Jurkat, Clone E6-1 (cell line): ENCODE data around the gene HEYL.

Source experiments
- DNase-seq: peaks from one replicate; pipeline ENCODE4 v3.0.0-alpha.2; 2011; ENCODE audit warnings: low read depth, low spot score
- H3K4me3 ChIP-seq: 2 replicates; pipeline ENCODE4 v1.5.1; 2011; ENCODE audit warnings: mild to moderate bottlenecking, low read length, control low read depth, moderate library complexity

Gene HEYL

DNA sequence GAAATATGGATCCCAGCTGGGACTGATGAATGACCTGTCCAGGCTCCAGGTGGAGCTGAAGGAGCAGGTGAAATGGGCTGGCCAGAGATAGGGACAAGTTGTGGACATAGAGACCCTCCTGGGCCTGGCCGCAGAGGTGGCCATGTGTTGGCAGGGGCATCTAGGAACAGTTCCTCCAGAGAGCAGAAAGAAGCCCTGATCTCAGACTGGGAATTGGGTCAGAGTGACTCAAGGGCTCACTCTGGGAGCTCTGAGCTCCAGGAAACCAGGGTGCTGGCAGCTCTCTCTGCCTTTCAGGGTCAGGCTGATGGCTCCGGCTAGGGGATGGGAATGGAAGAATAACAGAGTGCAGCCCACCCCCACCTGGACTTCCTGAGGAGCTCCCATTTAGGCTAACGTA is 29.5 kb upstream of the HEYL start:
- DNase-seq: no peak
- H3K4me3 ChIP-seq: no peak overlapping the region

DNA sequence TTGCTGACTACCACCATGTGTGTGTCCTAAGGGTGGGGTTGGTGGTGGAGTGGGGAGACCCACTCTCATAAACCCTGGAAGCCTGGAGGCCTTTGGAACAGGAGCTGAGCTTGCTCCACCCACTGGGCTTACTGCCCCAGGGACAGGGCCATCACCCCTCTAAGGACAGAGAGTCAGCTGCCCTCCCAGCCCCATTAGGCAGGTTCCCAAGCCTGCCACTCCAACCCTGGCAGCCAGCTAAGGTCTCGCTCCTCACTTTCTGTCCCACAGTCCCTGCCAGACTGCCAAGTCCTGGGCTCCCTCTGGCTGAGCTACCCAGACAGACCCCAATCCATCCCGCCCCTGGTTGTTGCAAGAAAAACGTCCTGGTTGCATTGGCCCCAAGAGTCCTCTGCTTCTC is 28.7 kb upstream of the HEYL start:
- H3K4me3 ChIP-seq: no peak overlapping the region
- DNase-seq: no peak

DNA sequence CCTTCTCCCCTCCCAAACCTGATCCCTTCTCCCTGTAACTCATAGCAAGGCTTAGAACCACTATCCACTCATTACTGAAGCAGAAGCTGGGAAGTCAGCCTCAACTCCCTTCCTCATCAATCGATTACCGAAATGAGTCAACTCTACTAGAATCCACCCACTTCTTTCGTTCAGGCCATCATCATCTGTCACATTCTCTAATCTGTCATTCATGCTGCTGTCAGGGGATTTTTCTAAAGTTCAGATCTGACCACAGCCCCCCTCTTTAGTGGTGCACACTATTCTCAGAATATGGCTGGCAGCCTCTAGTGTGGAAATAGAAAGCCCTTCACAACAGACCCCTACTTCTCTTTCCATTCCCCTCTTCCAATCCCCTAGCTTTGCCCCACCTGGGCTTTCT is 27.3 kb upstream of the HEYL start:
- no peak overlapping the region for H3K4me3 ChIP-seq
- no peak for DNase-seq

DNA sequence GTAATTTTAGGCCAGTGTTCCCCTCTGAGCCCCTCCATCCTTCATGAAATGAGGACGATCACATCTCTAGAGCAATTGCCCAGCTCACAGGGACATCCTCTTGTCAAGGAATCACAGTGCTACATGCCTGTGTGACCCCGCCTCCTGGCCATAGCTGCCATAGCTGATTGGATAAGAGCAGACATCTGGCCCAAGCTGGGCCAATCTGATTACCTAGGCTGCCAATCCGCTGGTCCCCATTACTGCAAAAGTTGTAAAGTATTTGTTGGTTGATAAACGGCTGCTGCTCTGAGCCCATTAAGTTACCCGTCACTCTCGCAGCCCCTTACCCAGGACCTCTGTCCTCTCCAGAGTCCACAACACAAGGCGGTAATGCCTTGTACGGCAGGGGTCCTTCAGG is 24.1 kb upstream of the HEYL start:
- DNase-seq: no peak
- no peak overlapping the region for H3K4me3 ChIP-seq

DNA sequence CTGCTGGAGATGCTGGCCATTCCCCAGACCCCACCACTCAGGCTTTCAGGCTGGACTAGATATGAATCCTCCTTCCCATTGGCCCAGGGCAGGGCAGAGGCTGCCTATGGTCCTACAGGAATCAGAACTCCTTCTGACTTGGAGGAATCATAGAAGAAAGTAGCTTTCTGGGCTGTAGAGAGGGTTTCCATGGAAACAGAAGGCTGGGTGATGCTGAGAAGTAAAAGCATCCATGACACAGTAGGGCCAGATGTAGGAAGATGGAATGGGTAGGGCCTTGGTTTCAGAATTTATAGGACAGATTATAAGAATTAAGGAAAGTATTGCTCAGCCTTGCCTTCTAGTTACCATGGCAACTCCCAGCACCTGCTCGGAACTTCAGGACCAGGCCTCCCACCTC is 23.4 kb upstream of the HEYL start:
- H3K4me3 ChIP-seq: no peak overlapping the region
- no peak for DNase-seq

DNA sequence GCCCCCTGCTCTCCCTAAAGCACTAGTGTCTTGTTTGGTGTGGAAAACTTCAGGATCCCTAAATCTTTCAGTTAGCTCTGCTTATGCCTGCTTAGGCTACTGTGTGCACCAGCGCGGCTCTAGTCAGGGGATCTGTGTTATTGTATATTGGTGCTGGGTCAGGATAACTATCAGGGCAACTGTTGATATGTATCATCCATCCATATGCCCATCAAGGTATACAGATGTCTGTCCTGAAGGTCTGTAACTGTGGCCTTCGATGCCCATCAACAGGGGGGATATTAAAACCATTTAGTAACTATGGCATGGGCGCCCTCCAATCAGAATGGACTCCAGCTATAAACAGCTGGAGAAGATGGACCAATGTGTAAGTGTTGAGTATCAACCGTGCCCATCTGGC is 20.1 kb upstream of the HEYL start:
- DNase-seq: no peak
- no peak overlapping the region for H3K4me3 ChIP-seq

DNA sequence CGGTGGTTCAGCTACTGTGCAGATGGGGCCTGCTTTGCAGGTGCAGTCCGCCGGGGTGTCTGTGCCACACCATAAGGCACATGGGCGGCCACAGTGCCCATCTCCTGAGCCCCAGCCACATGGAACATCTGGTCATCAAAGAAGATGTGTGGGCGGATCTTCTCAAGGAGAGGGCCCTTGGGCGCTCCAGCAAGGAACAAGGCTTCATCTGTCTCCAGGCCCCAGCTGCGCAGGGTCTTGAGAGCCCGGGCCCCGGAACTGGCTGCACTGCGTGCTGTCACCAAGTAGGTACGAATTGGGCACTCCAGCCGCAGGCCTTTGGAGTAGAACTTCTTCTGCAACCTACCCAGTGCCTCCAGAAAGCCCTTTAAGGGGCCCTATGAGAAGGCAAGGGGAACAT is 19.7 kb upstream of the HEYL start:
- DNase-seq: no peak
- H3K4me3 ChIP-seq: no peak overlapping the region

DNA sequence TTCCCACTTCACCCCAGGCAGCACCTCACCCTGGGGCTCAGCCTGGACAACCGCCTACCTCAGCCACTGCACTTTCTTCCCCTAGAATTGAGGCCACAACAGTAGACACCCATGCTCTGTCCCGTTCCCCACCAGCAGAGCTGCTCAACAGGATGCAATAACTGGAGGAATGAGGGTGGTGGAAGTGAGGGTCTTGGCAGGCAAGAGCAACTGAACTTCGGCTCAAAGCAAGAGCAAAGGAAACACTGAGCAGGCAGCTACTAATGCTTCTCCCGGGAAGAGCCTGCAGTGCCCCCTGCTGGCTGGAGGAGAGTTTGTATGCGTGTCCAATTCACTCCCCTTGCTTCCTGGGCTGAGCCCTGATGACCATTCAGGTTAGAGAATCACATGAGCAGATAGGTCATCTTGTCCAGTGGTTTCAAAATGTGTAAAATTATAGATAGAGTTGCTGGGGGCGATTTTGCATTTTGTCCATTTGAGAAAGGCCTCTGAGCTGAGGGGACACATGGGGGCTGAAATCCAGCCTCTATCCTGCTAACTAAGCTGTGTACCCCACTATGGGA is 18.6 kb upstream of the HEYL start:
- peak; percentile 77 for DNase-seq
- peak overlapping the region; percentile 45 for H3K4me3 ChIP-seq

DNA sequence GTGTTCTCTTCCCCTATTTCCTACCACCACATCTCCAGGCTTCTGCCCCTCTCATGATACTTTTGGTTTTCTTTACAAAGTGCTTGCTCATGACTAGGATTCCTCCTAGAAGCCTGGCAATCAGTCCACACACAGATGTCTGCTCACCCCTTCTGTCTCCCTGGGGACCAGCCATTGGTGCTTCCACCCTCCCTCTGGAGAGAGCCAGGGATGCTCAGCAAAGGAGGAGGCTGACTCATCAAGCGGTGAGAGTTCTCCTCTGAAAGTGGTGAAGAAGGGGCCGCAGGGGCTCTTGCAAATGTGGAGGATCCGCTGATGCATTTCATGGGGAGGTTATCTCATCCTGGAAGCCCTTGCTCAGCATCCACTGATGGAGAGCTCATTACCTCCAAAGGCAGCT is 18.0 kb upstream of the HEYL start:
- peak overlapping the region; percentile 45; the same call in 1 of the 2 replicates for H3K4me3 ChIP-seq
- no peak for DNase-seq

DNA sequence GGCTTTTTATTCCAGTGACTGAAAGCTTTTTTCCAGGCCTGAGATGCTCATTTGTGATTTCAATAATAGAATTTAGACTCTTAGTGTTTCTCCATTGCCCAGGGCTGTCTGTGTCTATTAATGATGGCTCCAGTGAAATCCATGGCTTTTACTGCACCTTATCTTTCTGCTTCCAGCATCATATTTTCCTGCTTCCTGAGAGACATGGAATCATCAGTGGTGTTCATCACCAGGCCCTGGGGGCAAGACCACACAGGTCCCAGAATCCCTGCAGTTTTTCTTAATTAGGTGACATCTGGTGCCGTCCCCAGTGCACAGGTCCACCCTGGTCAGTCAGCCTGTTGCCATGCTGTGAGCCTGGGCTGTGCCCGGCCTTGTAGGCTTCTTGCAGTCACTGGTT is 16.9 kb upstream of the HEYL start:
- DNase-seq: no peak
- no peak overlapping the region for H3K4me3 ChIP-seq

DNA sequence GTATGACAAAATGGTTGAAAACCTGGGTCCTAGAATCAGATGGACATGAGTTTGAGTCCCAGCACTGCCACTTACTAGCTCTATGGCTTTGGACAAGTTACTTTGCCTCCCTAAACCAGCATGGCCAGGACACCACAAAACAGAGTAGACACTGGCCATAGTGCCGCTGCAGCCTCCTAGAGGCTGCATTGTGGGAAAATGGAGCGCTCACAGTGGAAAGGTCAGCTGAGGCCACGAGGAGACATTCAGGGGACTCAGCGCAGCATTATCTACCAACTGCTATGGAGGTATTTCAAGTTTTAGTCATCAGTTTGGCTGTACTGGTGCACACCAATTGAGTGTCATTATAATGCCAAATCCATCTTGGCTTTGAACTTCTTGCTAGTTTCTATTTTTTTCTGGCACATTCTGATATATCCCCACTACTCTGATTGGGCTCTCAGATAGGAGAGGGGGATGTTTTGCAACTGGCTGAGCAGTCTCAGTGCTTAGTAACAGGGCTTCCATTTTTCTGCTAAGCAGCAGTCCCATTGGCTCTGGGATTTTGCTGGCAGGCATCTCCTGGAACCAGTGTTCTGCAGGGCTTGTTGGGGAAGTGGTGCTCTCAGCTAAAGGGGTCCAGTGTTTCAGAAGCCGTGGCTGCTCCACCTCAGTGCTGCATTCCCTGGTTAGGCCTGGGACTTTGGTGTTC is 16.3 kb upstream of the HEYL start:
- H3K4me3 ChIP-seq: no peak overlapping the region
- DNase-seq: no peak

DNA sequence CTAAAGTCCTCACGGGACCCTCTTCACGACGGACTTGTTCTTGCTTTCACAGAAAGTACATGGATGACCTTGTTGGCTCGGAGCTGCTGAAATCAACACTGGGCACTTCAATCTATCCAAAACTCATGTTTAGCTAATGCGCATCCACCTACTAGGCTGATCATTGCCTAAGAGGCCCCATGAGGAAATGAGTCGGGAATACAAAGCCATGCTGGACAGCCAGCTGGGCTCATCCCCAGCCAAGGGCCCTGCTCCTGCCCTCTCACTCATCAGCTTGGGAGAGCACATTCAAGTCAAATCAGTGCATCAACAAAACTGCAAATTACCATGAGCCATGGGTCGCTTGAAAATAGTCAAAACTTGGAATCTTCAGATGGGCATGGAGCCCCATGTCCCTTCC is 14.8 kb upstream of the HEYL start:
- H3K4me3 ChIP-seq: no peak overlapping the region
- no peak for DNase-seq

DNA sequence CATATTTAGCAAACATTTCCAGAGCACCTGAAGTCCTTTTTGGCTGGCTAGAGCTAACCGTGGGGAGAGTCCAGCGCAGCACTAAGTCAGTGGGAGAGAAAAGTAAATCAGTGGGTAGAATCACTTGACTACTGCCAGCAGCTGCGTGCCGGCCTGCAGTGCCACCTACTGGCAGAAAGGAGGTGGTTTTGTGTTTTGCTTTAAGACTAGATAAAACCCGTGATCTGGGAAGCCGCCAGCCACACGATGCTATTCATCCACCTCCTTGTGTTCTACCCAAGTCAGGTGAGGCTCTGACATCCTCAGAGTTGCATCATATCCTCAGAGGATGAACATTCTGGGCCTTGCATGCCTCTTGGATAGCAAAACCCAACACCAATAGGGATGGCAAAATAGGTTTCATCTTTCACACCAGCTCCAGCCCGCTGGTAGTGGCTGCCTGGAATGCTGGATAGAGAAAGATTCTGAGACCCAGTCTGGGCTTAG is 14.1 kb upstream of the HEYL start:
- H3K4me3 ChIP-seq: no peak overlapping the region
- DNase-seq: peak; percentile 81

DNA sequence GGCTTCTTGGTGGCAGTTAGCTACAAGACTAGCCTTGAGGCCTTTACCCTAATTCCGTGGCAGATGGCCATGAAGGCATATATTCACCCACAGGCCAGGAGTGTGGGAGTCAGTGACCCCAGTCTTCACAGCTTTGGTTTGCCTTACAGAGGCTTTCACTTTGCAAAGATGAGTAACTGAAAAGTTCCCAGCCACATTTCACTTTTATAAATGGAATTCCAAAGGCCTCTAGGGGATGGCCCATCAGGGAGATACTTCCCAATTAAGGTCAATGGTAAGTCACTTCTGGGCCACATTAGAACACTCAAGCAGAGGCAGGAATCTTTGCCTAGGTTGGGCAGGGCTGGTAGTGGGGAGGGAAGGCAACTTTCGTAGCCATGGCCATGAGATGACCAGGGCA is 13.1 kb upstream of the HEYL start:
- no peak for DNase-seq
- H3K4me3 ChIP-seq: no peak overlapping the region

DNA sequence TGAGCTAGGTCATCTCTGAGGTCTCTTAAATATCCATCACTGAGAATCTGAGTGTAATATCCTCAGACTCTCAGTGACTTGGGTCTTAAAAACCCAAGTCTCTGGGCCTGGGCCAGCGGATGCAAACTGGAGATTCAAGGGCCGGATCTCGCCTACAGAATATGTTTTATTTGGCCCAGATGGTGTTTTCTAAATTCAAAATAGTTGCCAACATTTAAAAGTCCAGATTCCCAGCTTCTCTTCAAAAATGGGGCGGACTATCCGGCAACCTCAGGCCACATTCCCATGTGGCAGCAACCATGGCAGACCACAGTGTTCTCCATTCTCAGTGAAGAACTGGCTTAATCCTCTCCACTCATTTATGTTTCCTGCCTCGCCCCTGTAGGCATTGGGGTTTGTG is 12.7 kb upstream of the HEYL start:
- no peak for DNase-seq
- no peak overlapping the region for H3K4me3 ChIP-seq

DNA sequence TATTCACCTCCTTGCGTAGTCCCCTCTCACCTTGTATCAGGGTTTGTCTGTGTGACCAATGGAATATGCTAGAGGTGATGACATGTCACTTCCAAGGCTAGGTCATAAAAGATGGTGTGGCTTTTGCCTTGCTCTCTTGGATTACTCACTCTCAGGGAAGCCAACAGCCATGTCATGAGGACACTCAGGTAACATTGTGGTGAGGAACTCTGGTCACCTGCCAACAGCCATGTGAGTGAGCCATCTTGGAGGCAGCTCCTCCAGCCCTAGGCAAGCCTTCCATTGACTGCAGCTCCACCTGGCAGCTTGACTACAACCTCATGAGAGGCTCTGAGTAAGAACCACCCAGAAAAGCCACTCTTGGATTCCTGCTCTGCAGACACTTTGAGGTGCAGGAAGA is 11.0 kb upstream of the HEYL start:
- DNase-seq: no peak
- no peak overlapping the region for H3K4me3 ChIP-seq

DNA sequence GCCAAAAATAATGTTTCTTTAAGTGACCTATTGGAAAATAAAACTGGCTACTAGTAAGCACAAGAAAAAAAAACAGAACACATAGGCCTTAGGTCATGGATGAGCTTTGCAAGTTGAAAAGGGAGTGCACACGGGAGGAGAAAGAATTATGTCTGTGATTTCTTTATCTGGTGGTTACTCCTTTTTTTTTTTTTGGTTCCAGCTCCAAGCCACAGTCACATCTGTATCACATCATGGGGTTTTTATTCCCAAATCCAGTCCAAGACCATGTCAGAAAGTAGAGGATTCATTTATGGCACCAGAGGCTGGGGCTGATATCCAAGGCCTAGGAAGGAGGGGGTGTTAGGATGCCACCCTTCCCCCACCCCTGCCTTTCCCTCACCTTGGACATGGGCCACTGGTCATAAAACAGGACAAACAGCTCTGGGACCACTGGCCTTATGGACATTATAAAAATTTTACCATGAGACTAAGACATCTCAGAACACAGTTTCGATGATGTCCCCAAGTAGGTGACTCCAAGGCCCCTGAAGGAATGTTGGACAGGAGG is 10.3 kb upstream of the HEYL start:
- no peak for DNase-seq
- no peak overlapping the region for H3K4me3 ChIP-seq

DNA sequence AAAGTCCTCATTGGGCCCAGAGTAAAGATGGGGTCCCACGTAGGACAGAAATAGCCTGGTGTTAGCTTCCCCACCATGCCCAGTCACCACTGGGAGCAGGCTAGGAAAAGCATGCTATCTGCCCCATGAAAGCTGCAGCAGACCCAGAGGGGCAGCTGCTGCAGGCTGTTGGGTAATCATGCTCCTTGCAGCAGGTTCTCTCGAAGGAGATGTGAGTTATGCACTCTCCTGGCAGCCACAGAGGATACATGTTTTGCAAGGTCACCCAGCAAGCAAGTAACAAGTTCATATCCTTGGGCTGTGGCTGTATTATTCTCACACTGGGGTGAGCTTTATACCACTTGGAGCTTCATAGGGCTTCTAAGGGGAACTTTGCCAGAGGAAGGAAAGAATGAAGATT is 9.1 kb upstream of the HEYL start:
- H3K4me3 ChIP-seq: no peak overlapping the region
- DNase-seq: no peak

DNA sequence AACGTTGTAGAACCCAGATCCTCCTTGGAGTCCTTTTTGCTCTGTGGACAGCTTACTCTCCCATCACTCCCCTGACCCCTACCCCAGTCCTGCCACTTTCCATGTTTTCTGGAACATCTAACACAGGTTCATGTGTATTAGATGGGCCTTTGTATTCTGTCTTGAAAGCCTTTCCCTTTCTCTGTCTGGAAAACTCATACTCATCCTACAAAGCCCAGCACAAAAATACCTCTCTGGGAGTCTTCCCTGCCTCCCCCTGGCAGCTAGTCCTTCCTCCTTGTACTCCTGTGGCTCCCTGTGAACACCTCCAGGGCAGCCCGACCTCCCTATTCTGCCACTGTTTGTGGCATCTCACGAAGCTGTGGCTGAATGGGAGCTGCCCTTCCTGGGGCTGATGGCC is 7.8 kb upstream of the HEYL start:
- no peak for DNase-seq
- H3K4me3 ChIP-seq: no peak overlapping the region

DNA sequence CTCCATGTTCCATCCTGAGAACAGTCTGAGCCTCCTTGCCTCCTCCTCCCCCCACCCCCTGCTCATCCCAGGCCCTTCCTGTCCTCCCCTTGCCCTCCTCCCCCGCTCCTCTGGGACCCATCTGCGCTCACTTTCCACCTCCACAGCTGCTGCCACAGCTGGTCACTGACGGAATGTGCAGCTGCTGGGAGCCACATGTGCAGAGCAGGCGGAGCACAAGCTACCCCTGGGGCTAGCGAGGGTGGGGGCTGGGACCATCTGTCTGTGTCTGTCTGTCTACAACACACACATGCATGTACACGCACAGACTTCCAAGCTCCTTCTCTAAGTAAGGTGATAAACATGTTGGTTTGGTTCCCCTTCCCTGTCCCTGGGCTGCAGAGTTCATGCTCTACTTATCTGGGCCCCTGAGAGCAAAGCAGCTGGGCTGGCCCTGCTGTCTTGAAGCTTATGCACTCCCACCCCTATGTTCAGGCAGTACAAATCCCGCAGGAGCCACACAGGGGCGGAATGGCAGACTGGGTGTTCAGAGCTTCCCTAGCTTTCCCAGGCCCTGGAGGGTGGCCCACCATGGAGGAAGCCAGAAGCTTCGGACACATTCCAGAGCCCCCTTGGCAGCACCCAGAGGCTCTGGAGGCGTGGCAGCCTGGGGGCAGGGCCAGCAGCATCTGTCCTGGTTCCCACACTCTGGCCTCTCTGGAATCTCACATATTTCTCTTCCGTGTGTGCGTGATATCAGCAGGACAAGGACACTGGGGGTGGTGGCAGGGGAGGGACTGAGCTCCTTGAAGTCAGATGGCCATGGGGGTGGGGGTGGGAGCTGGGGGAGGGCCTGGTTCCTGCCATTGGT is 7.0 kb upstream of the HEYL start:
- no peak for DNase-seq
- H3K4me3 ChIP-seq: no peak overlapping the region
